HG02571 (cell line): ENCODE measurements around the gene HIRA.

ENCODE experiments used
- ATAC-seq: cut with Tn5 transposase; IDR thresholded peaks from one replicate; pipeline ENCODE4 v1.9.1; 2021; ENCODE audit warnings: mild to moderate bottlenecking, moderate library complexity; ENCODE audit not compliant: unreplicated experiment

HIRA gene

GRCh38 chr22:19410941-19411689 is 20.4 kb downstream of the HIRA start:
- no peak for ATAC-seq

DNA sequence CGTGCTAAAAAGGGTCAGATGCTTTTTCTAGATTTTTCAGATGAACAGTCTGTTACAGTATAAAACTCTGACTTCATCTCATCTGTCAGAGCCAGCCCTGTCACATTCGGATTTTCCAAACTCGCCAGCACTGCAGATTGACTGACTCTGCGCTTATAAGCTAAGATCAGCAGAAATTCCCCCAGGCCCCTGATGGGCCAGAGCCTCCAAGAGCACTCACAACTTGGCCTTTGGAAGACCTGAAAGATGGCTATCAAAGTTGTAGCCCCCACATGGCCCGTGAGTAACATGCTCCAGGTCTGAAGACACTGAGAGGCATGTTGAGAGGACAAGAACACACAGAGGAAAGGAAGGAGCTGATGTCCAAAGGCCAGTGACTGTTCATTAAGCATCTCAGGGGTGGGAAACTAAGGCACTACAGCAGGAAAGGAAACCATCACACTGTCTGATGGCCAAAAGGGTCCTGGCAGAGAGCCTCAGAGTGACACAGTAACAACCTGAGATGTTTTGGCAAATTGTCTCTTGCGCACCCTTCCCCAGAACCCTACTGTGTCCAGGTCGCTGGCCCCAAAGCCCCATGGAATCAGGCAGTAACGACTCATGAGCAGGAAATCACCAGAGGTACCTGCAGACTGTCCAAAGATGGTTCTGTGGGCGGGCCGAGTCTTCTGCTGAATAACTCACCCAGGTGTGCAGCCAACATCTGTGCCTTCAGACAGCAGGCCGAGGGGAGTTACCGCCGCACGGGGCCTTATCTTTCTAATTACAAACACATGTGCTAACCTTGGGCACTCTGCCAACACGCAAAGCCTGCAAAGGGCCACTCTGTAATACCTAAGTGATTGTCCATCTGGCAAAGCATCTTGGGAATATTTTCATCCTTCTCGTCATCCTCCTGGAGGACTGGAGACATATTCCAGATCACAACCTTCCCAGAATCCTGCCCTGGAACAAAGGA is 23.6 kb downstream of the HIRA start:
- ATAC-seq: no peak

DNA sequence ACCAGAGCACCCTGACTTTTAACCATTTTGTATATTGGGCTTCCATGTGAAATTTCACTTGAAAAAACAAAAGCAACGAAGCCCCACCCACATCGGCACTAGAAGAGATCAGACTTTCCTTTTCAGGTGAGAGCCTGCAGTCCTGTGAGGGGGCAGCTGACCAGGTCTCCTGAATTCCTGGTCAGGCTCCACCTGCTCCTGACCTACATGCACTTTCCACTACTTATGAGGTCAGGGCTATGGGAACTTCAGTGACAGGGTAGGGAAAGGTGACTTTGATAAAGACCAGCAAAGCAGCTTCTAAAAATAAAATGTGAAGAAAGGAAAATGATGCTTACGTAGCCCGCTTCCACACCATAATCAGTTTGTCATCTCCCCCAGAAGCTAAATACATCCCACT is 24.7 kb downstream of the HIRA start:
- ATAC-seq: no peak

GRCh38 chr22:19406281-19406811 is 25.2 kb downstream of the HIRA start:
- no peak for ATAC-seq

DNA sequence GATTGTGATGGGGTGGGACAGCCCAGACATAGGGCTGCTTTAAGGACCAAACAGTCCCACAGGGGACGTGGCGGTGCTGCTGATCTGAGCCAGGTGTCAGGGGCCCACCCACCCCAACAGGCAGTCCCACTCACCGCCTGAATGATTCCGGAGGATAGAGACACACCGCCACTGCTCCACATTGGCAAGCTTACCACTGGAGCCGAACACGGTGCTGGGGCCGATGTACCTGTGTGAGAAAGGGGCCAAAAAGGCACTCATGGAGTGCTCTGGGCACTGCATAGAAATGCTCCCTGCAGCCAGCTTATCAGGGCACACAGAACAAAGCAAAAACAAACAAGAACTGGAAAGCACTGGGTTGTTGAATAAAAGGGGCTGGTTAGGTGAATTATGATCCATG is 25.9 kb downstream of the HIRA start:
- ATAC-seq: no peak

DNA sequence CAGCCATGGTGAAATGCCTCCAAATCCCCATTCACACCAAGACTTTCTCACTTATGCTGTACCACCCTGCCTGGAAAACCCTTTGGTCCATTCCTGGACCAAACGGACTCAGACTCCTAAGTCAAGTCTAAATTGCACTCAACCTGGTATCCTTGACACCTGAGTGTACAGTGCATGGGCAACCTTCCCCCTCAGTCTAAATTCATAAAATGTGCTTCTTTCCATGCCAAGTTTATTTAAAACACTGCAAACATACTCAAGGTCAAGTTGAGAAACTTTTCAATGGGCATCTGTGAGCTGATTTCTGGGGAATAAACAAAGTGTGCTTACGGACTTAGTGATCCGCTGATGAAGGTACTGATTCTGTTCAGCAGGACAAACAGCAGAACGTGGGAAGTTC is 26.4 kb downstream of the HIRA start:
- no peak for ATAC-seq

GRCh38 chr22:19404676-19405075 is 26.9 kb downstream of the HIRA start:
- ATAC-seq: no peak

DNA sequence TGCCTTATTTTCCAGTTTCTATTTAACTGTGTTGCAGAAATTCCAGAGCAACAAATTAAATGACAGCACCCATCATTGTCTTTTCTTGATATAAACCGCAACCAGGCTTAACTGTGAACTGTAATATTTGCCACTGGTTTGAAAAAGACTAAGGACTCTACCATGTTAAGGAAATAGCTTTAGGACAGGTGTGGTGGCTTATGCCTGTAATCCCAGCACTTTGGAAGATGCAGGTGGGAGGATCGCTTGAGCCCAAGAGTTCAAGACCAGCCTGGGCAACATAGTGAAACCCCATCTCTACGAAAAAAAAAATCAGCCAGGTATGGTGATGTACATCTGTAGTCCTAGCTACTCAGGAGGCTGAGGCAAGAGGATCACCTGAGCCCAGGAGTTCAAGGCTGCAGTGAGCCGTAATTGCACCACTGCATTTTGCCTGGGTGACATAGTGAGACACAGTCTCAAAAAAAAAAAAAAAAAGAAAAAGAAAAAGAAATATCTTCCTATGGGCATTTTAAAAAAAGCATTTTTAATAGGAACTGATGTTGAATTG is 28.8 kb downstream of the HIRA start:
- ATAC-seq: no peak

DNA sequence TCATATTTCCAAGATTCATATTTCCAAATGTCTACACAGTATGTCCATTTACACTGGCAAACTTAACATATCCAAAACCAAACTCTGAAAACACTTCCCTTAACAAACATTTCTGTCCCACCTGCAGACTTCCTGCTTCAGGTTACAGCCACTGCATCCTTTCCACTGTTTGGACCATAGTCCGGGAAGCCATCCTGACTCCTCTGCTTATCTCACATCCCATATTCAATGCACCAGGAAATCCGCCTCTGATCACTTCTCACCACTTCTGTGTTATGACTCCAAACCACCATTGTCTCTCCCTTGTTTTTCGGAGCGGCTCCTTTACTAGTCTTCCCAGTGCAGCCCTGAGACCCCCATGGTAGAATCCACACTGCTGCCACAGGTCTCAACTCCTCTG is 30.1 kb downstream of the HIRA start:
- no peak for ATAC-seq

GRCh38 chr22:19400881-19401280 is 30.7 kb downstream of the HIRA start:
- ATAC-seq: no peak

- ATAC-seq: no peak
Measured at GRCh38 chr22:19398652-19399051, 32.9 kb downstream of the HIRA start.

- ATAC-seq: no peak
Measured at GRCh38 chr22:19398206-19398605, 33.3 kb downstream of the HIRA start.

DNA sequence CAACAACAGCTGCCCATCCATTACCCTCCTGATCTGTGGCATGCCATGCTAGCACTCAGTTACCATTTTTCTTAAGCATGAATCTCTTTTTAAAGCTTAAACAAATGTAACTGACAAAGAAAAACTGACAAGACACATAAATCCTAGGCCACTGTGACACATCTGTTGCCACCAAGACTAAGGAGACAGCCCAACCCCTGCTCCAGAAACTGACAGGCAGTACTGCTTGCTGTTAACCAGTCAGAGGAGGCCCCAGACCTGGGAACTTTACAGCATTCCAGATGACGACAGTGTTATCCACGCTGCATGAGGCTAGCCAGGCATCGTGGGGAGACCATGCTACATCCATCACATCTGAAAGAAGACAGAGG is 33.8 kb downstream of the HIRA start:
- no peak for ATAC-seq

- no peak for ATAC-seq
Measured at GRCh38 chr22:19396934-19397733, 34.4 kb downstream of the HIRA start.

- no peak for ATAC-seq
Measured at GRCh38 chr22:19396561-19396933, 35.0 kb downstream of the HIRA start.

DNA sequence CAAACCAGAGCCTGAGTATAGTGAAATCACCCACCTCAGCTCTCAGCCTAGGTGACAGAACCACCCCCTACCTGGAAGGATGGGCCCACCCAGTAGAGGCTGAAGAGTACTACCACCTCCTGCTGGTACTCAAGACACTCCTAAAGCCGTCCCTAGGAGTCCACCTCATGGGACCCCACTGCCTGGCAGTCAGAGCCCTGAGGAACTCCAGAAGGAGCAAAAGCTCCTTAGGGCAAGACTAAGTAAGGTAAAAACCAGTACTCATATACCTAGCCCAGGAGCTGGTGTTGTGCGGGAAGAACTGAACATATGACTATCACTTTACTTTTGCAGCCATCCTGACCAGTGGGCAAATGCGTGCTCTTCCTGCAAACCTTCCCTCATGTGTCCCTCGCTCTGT is 36.3 kb downstream of the HIRA start:
- no peak for ATAC-seq

- ATAC-seq: no peak
Measured at GRCh38 chr22:19394274-19395050, 37.1 kb downstream of the HIRA start.

- ATAC-seq: no peak
Measured at GRCh38 chr22:19393704-19394103, 37.8 kb downstream of the HIRA start.

DNA sequence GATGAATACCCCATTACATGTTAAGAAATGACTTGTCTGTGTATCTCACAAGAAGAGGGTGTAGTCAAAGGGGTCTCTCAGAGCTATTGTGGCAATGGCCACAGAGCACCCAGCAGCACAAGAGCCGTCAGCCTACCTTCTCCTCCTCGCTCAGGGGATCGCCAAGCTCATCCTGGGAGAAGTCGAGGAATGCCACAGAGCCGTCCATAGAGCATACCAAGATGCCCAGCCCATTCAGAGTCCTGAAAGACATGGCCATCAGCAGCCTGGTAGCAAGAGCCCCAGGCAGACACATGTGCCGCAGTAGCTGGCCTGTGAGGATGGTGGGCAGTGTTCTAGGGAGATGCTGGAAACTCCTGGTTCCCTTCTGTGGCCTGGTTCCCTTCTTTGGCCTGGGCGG is 44.0 kb downstream of the HIRA start:
- ATAC-seq: no peak

DNA sequence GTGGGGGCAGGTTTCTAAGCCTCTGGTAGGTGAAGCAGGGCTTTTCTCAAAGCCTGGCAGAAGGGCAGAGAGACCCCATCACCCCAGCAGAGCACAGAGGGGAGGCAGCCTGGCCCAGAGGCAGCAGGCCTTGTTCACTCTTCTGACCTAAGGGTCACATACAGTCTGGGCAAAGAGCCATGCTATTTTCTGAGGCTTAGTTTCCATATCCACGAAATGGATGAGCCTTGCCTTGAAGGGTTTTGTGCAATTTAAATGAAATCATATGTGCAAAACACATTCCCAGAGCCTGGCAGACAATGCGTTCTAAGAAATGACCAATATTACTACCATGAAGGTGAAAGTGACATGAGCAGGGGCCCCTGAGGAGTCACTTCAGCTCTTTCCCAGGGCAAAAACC is 44.5 kb downstream of the HIRA start:
- ATAC-seq: no peak
